ENCODE measurements around the gene CCDC9B.

The CCDC9B gene

GRCh38 chr15:40331026-40331425 is 9.7 kb downstream of the CCDC9B start:
- TF ChIP-seq CTCF (IDR thresholded peaks at IDR 0.05; ENCODE audit: borderline replicate concordance, control extremely low read depth, extremely low read depth, insufficient read depth, missing control alignments): no peak
- DNase-seq (ENCODE audit: low spot score): no peak

GRCh38 chr15:40330368-40330836 is 10.3 kb downstream of the CCDC9B start:
- DNase-seq (ENCODE audit: low spot score): no peak
- in situ Hi-C loops (cut with MboI; ENCODE audit: low sequenced_read_pairs, unreplicated experiment): no loop called here
- no peak for TF ChIP-seq CTCF (IDR thresholded peaks at IDR 0.05; ENCODE audit: borderline replicate concordance, control extremely low read depth, extremely low read depth, insufficient read depth, missing control alignments)

More at GRCh38 chr15:40331026-40331425, 9.7 kb downstream of the CCDC9B start:
- in situ Hi-C loops (cut with MboI; ENCODE audit: low sequenced_read_pairs, unreplicated experiment): no loop called here

- in situ Hi-C loops (cut with MboI; ENCODE audit: low sequenced_read_pairs, unreplicated experiment): no loop called here
Measured at GRCh38 chr15:40329804-40330203, 10.9 kb downstream of the CCDC9B start.

GRCh38 chr15:40328751-40329150 is 12.0 kb downstream of the CCDC9B start:
- DNase-seq (ENCODE audit: low spot score): no peak
- no peak for TF ChIP-seq CTCF (IDR thresholded peaks at IDR 0.05; ENCODE audit: borderline replicate concordance, control extremely low read depth, extremely low read depth, insufficient read depth, missing control alignments)
- in situ Hi-C loops (cut with MboI; ENCODE audit: low sequenced_read_pairs, unreplicated experiment): no loop called here

More at GRCh38 chr15:40329804-40330203, 10.9 kb downstream of the CCDC9B start:
- no peak for TF ChIP-seq CTCF (IDR thresholded peaks at IDR 0.05; ENCODE audit: borderline replicate concordance, control extremely low read depth, extremely low read depth, insufficient read depth, missing control alignments)
- DNase-seq (ENCODE audit: low spot score): no peak

GRCh38 chr15:40328176-40328575 is 12.6 kb downstream of the CCDC9B start:
- in situ Hi-C loops (cut with MboI; ENCODE audit: low sequenced_read_pairs, unreplicated experiment): no loop called here
- TF ChIP-seq CTCF (IDR thresholded peaks at IDR 0.05; ENCODE audit: borderline replicate concordance, control extremely low read depth, extremely low read depth, insufficient read depth, missing control alignments): no peak
- DNase-seq (ENCODE audit: low spot score): no peak

- in situ Hi-C loops (cut with MboI; ENCODE audit: low sequenced_read_pairs, unreplicated experiment): no loop called here
Measured at GRCh38 chr15:40327457-40327856, 13.3 kb downstream of the CCDC9B start.

More at GRCh38 chr15:40327457-40327856, 13.3 kb downstream of the CCDC9B start:
- no peak for TF ChIP-seq CTCF (IDR thresholded peaks at IDR 0.05; ENCODE audit: borderline replicate concordance, control extremely low read depth, extremely low read depth, insufficient read depth, missing control alignments)
- DNase-seq (ENCODE audit: low spot score): no peak
